A673 (cell line): ENCODE data around the gene EML6. TPM values are rescaled to one million over a fixed set of nuclear protein-coding genes. Genes with fewer than 3 reads are reported as not detected.

Experiments used
- BruUV-seq: library from RNA; stranded (reverse); fragments of 400-500 nt; replicated peaks from 2 replicates; lab custom pipeline; 2021; lab: Mats Ljungman, UMichigan
- CTCF ChIA-PET: fragments of 300-600 bp; sonication (Branson Sonifier 250); formaldehyde crosslinking; loops from one replicate; lab custom pipeline; 2022; ENCODE audit warnings: antibody characterized with exemption; lab: Charles Lee
- POLR2A ChIA-PET: fragments of 300-600 bp; sonication (Branson Sonifier 250); formaldehyde crosslinking; loops from one replicate; lab custom pipeline; 2022; ENCODE audit warnings: antibody characterized with exemption; ENCODE audit not compliant: low non-redundant PET; lab: Charles Lee
- DNase-seq: peaks from one replicate; pipeline ENCODE4 v3.0.0-alpha.2; 2015; ENCODE audit warnings: low spot score
- H3K27ac ChIP-seq: fragments of 200-600 bp; sonication (generic); 2 replicates; pipeline ENCODE4 v1.5.1; 2016; ENCODE audit warnings: mixed run types, low read depth, mild to moderate bottlenecking, mixed read lengths, antibody characterized with exemption, low read length; ENCODE audit not compliant: poor library complexity, severe bottlenecking
- H3K27me3 ChIP-seq: fragments of 200-600 bp; sonication (generic); replicated peaks from 2 replicates; pipeline ENCODE4 v1.6.1; 2017; ENCODE audit warnings: mixed run types, low read depth, mild to moderate bottlenecking, mixed read lengths, antibody characterized with exemption, low read length; ENCODE audit not compliant: insufficient read depth, poor library complexity
- H3K36me3 ChIP-seq: fragments of 200-600 bp; sonication (generic); 2 replicates; pipeline ENCODE4 v1.6.1; 2016; ENCODE audit warnings: mixed run types, mild to moderate bottlenecking, mixed read lengths, antibody characterized with exemption, low read length; ENCODE audit not compliant: insufficient read depth, poor library complexity, severe bottlenecking
- H3K4me1 ChIP-seq: fragments of 200-600 bp; sonication (generic); 2 replicates; pipeline ENCODE4 v1.6.1; 2017; ENCODE audit warnings: mixed run types, mild to moderate bottlenecking, mixed read lengths, antibody characterized with exemption, low read length; ENCODE audit not compliant: insufficient read depth, poor library complexity, severe bottlenecking
- H3K4me3 ChIP-seq: fragments of 200-600 bp; sonication (generic); 2 replicates; pipeline ENCODE4 v1.5.1; 2016; ENCODE audit warnings: low read depth, mixed run types, mild to moderate bottlenecking, mixed read lengths, low read length; ENCODE audit not compliant: poor library complexity, severe bottlenecking
- H3K9me3 ChIP-seq: fragments of 200-600 bp; sonication (generic); 2 replicates; pipeline ENCODE4 v1.6.1; 2016; ENCODE audit warnings: mixed run types, low read depth, mild to moderate bottlenecking, mixed read lengths, antibody characterized with exemption, low read length; ENCODE audit not compliant: poor library complexity, severe bottlenecking
- EZH2 ChIP-seq: fragments of 200-600 bp; sonication (generic); IDR thresholded peaks from 2 replicates; pipeline ENCODE4 v1.6.1; 2017; ENCODE audit warnings: borderline replicate concordance, low read depth, mild to moderate bottlenecking, mixed read lengths, antibody characterized with exemption, low read length; ENCODE audit not compliant: poor library complexity, severe bottlenecking
- intact Hi-C: fragments of 100-400 bp; cut with micrococcal nuclease; formaldehyde crosslinking; loops from one replicate; pipeline ENCODE4 v1.10.0; 2022; ENCODE audit not compliant: unreplicated experiment
- total RNA-seq: library from RNA; stranded (reverse); gene quantifications from 2 replicates; pipeline ENCODE4 v1.2.3, GENCODE V29; 2021
- TF ChIP-seq, protein P1 (sequence below): fragments of 300-800, 200-600 bp; sonication (generic); conservative IDR thresholded peaks from 2 replicates; pipeline ENCODE4 v1.5.1; 2017; ENCODE audit warnings: low read depth, mild to moderate bottlenecking, antibody characterized with exemption, low read length, moderate library complexity, mixed read lengths

EML6 gene
- total RNA-seq, 1 experiment from 2014 or later: 1.9 TPM

DNA sequence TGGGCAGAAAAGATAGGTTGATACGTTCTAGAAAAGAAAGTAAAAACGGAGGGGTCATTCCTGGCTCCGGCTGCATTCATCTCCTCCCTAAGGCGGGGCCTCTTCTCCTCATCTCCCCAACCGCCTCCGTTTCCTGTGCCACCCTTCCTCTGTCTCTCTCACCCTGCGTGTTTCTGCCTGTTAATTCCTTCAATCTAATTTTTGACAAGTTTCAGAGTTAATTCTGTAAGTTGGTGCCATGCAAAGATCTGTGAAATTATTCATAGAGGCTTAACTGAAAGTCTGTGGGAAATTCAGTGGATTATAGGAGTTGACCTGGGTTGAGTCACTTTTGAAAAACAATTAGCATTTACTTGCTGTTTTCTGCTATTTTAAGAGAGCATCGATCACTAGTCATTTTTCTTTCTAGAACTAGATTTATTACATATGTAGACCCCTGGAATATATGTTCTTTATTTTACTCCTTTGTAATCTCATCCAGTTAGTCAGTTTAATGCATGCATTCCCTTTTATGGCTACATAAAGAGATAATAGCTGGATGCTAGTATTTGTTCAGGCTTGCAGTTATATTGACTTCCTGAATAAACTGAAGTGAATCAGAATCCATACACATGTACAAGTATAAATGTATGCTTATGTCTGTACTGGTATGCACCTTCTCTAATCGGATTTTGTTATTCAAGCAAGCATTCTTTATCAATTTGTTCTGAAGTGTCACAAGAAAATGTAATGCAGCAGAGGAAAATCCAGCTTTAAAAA, 91.1 kb downstream of the EML6 start:
- H3K27ac ChIP-seq: peak overlapping the region; percentile 62
- TF ChIP-seq, protein P1, sequence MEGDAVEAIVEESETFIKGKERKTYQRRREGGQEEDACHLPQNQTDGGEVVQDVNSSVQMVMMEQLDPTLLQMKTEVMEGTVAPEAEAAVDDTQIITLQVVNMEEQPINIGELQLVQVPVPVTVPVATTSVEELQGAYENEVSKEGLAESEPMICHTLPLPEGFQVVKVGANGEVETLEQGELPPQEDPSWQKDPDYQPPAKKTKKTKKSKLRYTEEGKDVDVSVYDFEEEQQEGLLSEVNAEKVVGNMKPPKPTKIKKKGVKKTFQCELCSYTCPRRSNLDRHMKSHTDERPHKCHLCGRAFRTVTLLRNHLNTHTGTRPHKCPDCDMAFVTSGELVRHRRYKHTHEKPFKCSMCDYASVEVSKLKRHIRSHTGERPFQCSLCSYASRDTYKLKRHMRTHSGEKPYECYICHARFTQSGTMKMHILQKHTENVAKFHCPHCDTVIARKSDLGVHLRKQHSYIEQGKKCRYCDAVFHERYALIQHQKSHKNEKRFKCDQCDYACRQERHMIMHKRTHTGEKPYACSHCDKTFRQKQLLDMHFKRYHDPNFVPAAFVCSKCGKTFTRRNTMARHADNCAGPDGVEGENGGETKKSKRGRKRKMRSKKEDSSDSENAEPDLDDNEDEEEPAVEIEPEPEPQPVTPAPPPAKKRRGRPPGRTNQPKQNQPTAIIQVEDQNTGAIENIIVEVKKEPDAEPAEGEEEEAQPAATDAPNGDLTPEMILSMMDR: no peak
- TF ChIP-seq EZH2: no peak
- peak; percentile 71 for DNase-seq
- BruUV-seq: no TSS peak
- H3K9me3 ChIP-seq: no peaks in the 10 kb centered on the region
- ChIA-PET POLR2A (no interaction called here), CTCF (no interaction called here)
- H3K4me3 ChIP-seq: peak overlapping the region; percentile 27
- H3K36me3 ChIP-seq: no peaks in the 10 kb centered on the region
- peaks cover 23% of the 10 kb centered on the region for H3K4me1 ChIP-seq
- intact Hi-C loops: no loop called here
- no peaks in the 10 kb centered on the region for H3K27me3 ChIP-seq

DNA sequence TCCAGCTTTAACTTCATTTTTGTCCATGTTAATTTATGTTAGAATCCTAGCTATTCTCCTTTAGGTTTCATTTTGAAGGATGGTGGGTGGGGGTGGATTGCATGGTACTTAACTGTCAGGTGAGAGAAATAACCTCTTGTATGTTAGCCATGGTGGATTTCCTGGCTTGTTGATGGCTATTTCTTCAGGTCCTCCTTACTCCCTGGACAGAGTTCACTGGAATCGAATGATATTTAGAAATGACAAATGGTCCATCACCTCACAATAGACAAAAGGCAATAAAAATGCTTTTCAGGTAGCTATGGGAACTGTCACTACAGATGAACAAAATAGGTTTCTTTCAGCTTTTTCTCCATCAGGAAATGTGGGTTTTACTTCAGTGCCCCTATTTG, 91.7 kb downstream of the EML6 start:
- peaks cover 23% of the 10 kb centered on the region for H3K4me1 ChIP-seq
- no peaks in the 10 kb centered on the region for H3K27me3 ChIP-seq
- H3K27ac ChIP-seq: peak overlapping the region; percentile 62
- H3K9me3 ChIP-seq: no peaks in the 10 kb centered on the region
- no TSS peak for BruUV-seq
- TF ChIP-seq EZH2: no peak
- TF ChIP-seq, protein P1: no peak
- intact Hi-C loops: no loop called here
- H3K4me3 ChIP-seq: peak overlapping the region; percentile 27
- no peaks in the 10 kb centered on the region for H3K36me3 ChIP-seq
- DNase-seq: no peak
- ChIA-PET CTCF (no interaction called here), POLR2A (no interaction called here)

DNA sequence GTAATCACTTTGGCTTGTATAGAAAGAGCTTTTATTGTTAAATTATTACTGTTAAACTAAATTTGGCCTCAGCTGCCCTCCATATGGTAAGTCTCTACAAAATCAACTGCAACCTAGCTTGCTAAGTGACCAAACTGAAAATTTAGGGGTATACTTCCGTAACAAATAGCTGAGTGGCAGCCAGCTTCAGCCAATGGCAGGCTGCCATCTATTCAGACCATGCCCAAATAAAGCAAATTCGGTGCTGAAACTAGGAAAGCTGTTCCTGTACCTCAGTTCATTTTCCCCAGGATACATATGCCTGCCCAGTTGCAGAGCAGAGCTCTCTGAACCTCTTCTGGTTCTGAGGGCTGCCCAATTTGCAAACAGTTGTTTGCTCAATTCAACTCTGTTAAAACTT, 94.8 kb downstream of the EML6 start:
- POLR2A ChIA-PET: no interaction called here
- intact Hi-C loops: no loop called here
- CTCF ChIA-PET: no interaction called here
- TF ChIP-seq EZH2: no peak
- TF ChIP-seq, protein P1: no peak
- peaks cover 23% of the 10 kb centered on the region for H3K4me1 ChIP-seq
- BruUV-seq: no TSS peak
- H3K4me3 ChIP-seq: no peak overlapping the region
- DNase-seq: no peak
- H3K27me3 ChIP-seq: no peaks in the 10 kb centered on the region
- H3K36me3 ChIP-seq: no peaks in the 10 kb centered on the region
- no peak overlapping the region for H3K27ac ChIP-seq
- H3K9me3 ChIP-seq: no peaks in the 10 kb centered on the region
